ENCODE results near the gene MARK1. TPM values are rescaled to one million over a fixed set of nuclear protein-coding genes. Genes with fewer than 3 reads are reported as not detected.

Gene MARK1
- total and polyA plus RNA-seq, 2 of the 4 experiments (the other 2 are of a cell fraction) = not detected

DNA sequence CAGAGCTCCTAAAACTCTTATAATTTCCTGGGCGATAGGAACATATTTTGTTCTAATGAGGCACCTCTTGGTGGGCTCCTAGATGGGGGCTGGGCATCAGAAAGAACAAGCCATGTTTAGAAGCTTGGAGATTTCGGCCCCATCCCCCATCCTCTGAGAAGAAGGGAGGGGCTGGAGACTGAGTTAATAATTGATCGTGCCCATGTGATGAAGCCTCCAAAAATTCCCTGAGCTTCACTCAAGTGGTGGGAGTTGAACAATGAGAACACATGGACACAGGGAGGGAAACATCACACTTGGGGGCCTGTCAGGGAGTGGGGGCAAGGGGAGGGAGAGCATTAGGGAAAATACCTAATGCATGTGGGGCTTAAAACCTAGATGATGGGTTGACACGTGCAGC, 180.3 kb downstream of the MARK1 start:
- no peak overlapping the region for H2BK15ac ChIP-seq (ENCODE audit: low read depth, low read length)
- H2BK5ac ChIP-seq (ENCODE audit: low read depth, low read length, poor library complexity, severe bottlenecking) = no peak overlapping the region
- no peaks in the 10 kb centered on the region for H3K79me1 ChIP-seq (ENCODE audit: low read depth in 1 of 2, low read length in 2 of 2)
- BruUV-seq (replicated peaks) = no TSS peak
- H2AK5ac ChIP-seq (ENCODE audit: low read depth, low read length) = no peak overlapping the region
- no peak overlapping the region for H3K4ac ChIP-seq (ENCODE audit: low read depth, low read length)
- H3K4me3 ChIP-seq (ENCODE audit: insufficient read depth, low read depth, low read length) = no peak overlapping the region
- no peak overlapping the region for H3K14ac ChIP-seq (replicated peaks; ENCODE audit: low read depth, low read length)
- no peak overlapping the region for H2BK20ac ChIP-seq (ENCODE audit: low read depth, low read length)
- H3K23ac ChIP-seq (ENCODE audit: low read depth, low read length) = no peak overlapping the region
- H3K4me1 ChIP-seq (ENCODE audit: control insufficient read depth, insufficient read depth, low read length) = no peaks in the 10 kb centered on the region
- ChIA-PET CTCF (no interaction called here), POLR2A (ENCODE audit: unreplicated experiment) (no interaction called here)
- no peak overlapping the region for H2AK9ac ChIP-seq (replicated peaks; ENCODE audit: low read depth, low read length, poor library complexity)
- in situ Hi-C loops (cut with MboI; ENCODE audit: low sequenced_read_pairs) (no loop called here), intact Hi-C loops (cut with micrococcal nuclease) (no loop called here), dilution Hi-C loops (cut with HindIII; ENCODE audit: low sequenced_read_pairs, unreplicated experiment) (no loop called here)
- H2BK120ac ChIP-seq (ENCODE audit: low read depth, low read length) = no peak overlapping the region
- H3K4me2 ChIP-seq (ENCODE audit: low read depth, low read length) = no peak overlapping the region
- peaks cover under 1% of the 10 kb centered on the region; the same call in 1 of the 2 replicates for H3K27me3 ChIP-seq (ENCODE audit: control insufficient read depth, insufficient read depth, low read length)
- no CpG with 5 or more reads among the region's 4 CpGs for WGBS, 2 experiments (ENCODE audit: extremely low coverage in 2 of 2, insufficient read length in 1 of 2)
- no peak overlapping the region for H4K91ac ChIP-seq (ENCODE audit: insufficient read depth, low read depth, low read length)
- H3K9me3 ChIP-seq (ENCODE audit: control insufficient read depth, insufficient read depth, low read length) = no peaks in the 10 kb centered on the region
- no peak overlapping the region for H3K18ac ChIP-seq (ENCODE audit: low read depth, low read length)
- no peak overlapping the region for H3K27ac ChIP-seq (ENCODE audit: insufficient read depth, low read length)
- H3K56ac ChIP-seq (ENCODE audit: extremely low read depth, insufficient read depth, low read length) = no peak overlapping the region
- no peaks in the 10 kb centered on the region for H4K20me1 ChIP-seq (ENCODE audit: insufficient read depth, low read length)
- no peaks in the 10 kb centered on the region for H3K36me3 ChIP-seq (ENCODE audit: control insufficient read depth, insufficient read depth, low read length)
- DNase-seq (no peak), ATAC-seq (ENCODE audit: low read depth) (no peak)
- H3K9me1 ChIP-seq (ENCODE audit: insufficient read depth, low read length) = no peaks in the 10 kb centered on the region
- no peak overlapping the region for H3K9ac ChIP-seq (ENCODE audit: low read depth, low read length)
- no peak overlapping the region for H4K5ac ChIP-seq (ENCODE audit: low read depth, low read length)
- TF ChIP-seq, protein P1, sequence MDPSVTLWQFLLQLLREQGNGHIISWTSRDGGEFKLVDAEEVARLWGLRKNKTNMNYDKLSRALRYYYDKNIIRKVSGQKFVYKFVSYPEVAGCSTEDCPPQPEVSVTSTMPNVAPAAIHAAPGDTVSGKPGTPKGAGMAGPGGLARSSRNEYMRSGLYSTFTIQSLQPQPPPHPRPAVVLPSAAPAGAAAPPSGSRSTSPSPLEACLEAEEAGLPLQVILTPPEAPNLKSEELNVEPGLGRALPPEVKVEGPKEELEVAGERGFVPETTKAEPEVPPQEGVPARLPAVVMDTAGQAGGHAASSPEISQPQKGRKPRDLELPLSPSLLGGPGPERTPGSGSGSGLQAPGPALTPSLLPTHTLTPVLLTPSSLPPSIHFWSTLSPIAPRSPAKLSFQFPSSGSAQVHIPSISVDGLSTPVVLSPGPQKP (IDR thresholded peaks at IDR 0.05; ENCODE audit: borderline replicate concordance, low read depth, low read length) = no peak
- TF ChIP-seq SMC3 (IDR thresholded peaks at IDR 0.05; ENCODE audit: low read depth, low read length) = no peak
- no peak for TF ChIP-seq CHD1 (IDR thresholded peaks at IDR 0.05; ENCODE audit: low read depth, low read length)
- TF ChIP-seq CEBPB (IDR thresholded peaks at IDR 0.05; ENCODE audit: low read depth, low read length) = no peak
- no peak for TF ChIP-seq POLR2A (IDR thresholded peaks at IDR 0.05; ENCODE audit: low read depth, low read length)
- no peak for TF ChIP-seq RCOR1 (IDR thresholded peaks at IDR 0.05; ENCODE audit: insufficient replicate concordance, low read length)
- no peak for TF ChIP-seq RAD21 (IDR thresholded peaks at IDR 0.05; ENCODE audit: low read length)
- no peak for TF ChIP-seq CTCF (conservative IDR thresholded peaks at IDR 0.05; ENCODE audit: low read depth, low read length)
- no peak for TF ChIP-seq MAZ (IDR thresholded peaks at IDR 0.05; ENCODE audit: borderline replicate concordance, low read depth, low read length)
- TF ChIP-seq MXI1 (IDR thresholded peaks at IDR 0.05; ENCODE audit: borderline replicate concordance, low read depth, low read length) = no peak
- H2AFZ ChIP-seq (replicated peaks; ENCODE audit: low read length, poor library complexity) = no peak overlapping the region
- H4K8ac ChIP-seq (ENCODE audit: low read depth in 2 of 2, low read length in 2 of 2) = no peak overlapping the region
